Breast epithelium (tissue), 3 donors: ENCODE data around the gene NOX3.

ENCODE experiments used
- POLR2AphosphoS5 ChIP-seq, 3 donors: sonication (generic); formaldehyde crosslinking; IDR thresholded peaks; one replicate each; pipeline ENCODE4 v1.6.1; 2017; ENCODE audit warnings: antibody characterized with exemption in 3 of 3
- TF ChIP-seq, protein P1 (sequence below), 3 donors: fragments of 450-650 bp; IDR thresholded peaks; one replicate each; pipeline ENCODE4 v1.5.1; 2016 to 2017; ENCODE audit warnings: antibody characterized with exemption in 3 of 3, mild to moderate bottlenecking in 3 of 3, moderate library complexity in 3 of 3

DNA sequence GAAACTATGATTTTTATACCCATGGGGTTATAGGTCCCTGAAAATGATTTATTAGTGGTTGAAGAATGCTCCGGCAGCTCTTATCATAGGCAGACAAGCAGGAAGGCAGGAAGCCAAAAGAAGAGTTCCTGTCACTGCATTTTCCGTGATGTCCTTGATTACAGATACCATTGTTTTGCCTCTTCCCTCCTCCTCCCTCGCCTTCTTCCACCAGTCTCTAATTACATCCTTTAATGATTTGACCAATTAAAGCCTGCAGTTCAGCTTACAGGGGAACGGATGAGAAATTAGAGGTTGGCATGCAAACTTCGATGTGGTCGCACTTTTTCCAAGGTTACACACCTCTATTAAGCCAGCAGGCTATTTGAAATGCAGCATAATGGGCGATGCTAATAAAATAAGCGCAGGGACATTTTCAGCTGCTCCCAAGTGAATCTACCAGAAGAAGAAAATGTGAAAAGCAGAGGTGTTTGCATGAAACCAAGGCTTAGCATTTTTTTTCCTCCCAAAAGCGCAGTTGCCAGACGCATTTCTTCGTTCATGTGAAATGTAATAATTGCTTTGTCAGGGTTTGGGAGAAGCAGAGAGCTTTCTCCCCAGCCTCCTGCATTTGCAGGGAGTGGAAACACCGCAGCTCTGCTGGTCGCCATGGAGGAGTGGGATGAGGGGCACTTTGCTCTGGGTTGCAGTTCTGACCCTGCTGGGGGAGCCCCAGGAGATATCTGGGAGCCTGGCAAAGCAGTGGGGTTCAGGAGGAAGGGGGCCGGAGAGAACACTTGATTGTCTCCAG lies 6.0 kb downstream of the NOX3 start:
- TF ChIP-seq, protein P1, sequence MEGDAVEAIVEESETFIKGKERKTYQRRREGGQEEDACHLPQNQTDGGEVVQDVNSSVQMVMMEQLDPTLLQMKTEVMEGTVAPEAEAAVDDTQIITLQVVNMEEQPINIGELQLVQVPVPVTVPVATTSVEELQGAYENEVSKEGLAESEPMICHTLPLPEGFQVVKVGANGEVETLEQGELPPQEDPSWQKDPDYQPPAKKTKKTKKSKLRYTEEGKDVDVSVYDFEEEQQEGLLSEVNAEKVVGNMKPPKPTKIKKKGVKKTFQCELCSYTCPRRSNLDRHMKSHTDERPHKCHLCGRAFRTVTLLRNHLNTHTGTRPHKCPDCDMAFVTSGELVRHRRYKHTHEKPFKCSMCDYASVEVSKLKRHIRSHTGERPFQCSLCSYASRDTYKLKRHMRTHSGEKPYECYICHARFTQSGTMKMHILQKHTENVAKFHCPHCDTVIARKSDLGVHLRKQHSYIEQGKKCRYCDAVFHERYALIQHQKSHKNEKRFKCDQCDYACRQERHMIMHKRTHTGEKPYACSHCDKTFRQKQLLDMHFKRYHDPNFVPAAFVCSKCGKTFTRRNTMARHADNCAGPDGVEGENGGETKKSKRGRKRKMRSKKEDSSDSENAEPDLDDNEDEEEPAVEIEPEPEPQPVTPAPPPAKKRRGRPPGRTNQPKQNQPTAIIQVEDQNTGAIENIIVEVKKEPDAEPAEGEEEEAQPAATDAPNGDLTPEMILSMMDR (IDR thresholded peaks at IDR 0.05), result no peak
- no peak for TF ChIP-seq POLR2AphosphoS5 (IDR thresholded peaks at IDR 0.05)
